Activated naive CD8-positive, alpha-beta T cell treated with anti-CD3 and anti-CD28 coated beads for 36 hours (primary cell): Measurements from ENCODE around the gene RALA. TPM values are rescaled to one million over a fixed set of nuclear protein-coding genes. Genes with fewer than 3 reads are reported as not detected.

ENCODE experiments used
- DNase-seq: peaks from one replicate; pipeline ENCODE4 v3.0.0; 2021
- H3K27ac Mint-ChIP-seq: one replicate; pipeline ENCODE4 v1.8.0; 2022; ENCODE audit warnings: mild to moderate bottlenecking, moderate library complexity, mixed read lengths
- H3K27me3 Mint-ChIP-seq: one replicate; pipeline ENCODE4 v1.8.0; 2022; ENCODE audit warnings: mild to moderate bottlenecking, mixed read lengths
- H3K36me3 Mint-ChIP-seq: one replicate; pipeline ENCODE4 v1.8.0; 2021; ENCODE audit warnings: mild to moderate bottlenecking, mixed read lengths
- H3K4me1 Mint-ChIP-seq: one replicate; pipeline ENCODE4 v1.8.0; 2021; ENCODE audit warnings: mixed read lengths
- H3K4me3 Mint-ChIP-seq: one replicate; pipeline ENCODE4 v1.8.0; 2022; ENCODE audit warnings: mild to moderate bottlenecking, moderate library complexity, mixed read lengths
- H3K9me3 Mint-ChIP-seq: one replicate; pipeline ENCODE4 v1.8.0; 2022; ENCODE audit warnings: mixed read lengths
- total RNA-seq, 2 experiments: library from RNA; stranded (reverse); gene quantifications; one replicate each; pipeline ENCODE4 v1.2.3, GENCODE V29; 2021

RALA gene
- total RNA-seq, 2 experiments from 2014 or later, result 38.0 to 40.6 TPM

DNA sequence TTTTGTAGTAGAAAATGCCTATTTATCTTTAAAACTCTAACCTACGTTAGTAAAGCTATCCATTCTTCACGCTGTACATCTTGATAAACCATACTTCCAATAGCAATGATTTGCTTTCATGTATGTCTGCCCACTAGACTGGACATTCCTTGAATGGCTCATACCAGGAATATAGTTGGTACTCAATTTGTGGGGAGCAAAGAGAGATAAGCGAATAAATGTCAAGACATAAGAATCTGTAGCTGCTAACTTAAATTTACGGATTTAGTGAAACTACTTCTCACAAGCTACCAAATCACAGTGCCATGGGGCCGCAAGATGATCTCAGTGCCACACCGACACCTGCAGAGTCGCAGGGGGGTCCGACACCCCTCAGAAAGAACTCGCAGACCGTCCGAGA lies 763 bp upstream of the RALA start:
- Mint-ChIP-seq H3K27ac (peak overlapping the region; percentile 90), H3K36me3 (peaks cover 11% of the 10 kb centered on the region), H3K9me3 (no peaks in the 10 kb centered on the region), H3K4me1 (peaks cover 38% of the 10 kb centered on the region), H3K4me3 (peak overlapping the region; percentile 83), H3K27me3 (no peaks in the 10 kb centered on the region)
- no peak for DNase-seq

DNA sequence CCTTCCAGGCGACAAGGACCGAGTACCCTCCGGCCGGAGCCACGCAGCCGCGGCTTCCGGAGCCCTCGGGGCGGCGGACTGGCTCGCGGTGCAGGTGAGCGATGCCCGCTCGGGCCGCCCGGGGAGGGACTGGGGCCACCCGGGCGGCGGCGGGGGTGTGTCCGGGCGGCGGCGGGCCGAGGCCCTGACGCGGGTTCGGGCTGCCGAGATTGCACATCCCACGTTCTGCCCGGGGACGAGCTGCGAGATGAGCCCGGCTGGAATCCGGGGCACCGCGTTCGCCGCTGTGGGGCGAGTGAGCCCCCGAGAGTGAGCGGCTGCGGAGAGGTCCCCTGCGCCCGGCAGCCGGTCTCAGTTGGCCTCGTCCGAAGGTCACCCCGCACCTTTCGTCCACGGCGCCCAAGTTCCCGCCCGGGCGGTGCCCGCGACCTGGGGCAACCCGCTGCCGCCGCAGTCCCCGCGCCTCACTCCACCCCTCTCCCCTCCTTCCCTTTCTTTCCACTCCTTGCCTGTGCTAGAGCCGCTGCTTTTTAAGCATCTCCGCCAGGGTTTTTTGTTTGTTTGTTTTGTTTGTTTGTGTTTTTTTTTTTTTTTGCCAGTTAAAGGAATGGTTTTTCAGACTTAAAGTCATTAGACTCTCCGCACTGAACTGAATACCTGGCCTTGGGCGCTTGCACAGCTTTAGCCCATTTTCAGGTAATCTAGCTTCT lies 515 bp downstream of the RALA start:
- Mint-ChIP-seq H3K4me3 (peak overlapping the region; percentile 97), H3K27me3 (no peaks in the 10 kb centered on the region), H3K36me3 (peaks cover 16% of the 10 kb centered on the region), H3K4me1 (peaks cover 45% of the 10 kb centered on the region), H3K9me3 (no peaks in the 10 kb centered on the region), H3K27ac (peak overlapping the region; percentile 90)
- no peak for DNase-seq

DNA sequence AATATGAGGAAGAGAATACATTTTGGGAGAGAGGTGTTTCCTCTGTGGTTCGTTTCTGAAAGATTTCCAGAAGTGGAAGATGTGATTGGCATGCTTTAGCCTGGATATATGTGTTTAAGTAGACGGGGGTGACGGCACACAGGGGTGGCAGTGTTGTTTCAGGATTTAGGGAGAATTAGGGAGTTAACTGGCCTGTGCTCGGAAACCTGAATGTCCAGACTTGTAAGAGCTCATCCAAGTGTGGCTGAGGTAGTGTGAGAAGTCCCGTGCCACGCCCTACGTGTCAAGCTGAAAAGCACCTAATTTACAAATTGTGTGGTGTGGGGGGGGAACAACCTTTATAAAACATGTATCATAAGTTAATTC lies 1.1 kb downstream of the RALA start:
- Mint-ChIP-seq H3K4me1 (peaks cover 47% of the 10 kb centered on the region), H3K4me3 (peak overlapping the region; percentile 97), H3K27ac (peak overlapping the region; percentile 90), H3K27me3 (no peaks in the 10 kb centered on the region), H3K9me3 (no peaks in the 10 kb centered on the region), H3K36me3 (peaks cover 20% of the 10 kb centered on the region)
- DNase-seq, result no peak

GRCh38 chr7:39624935-39625694 lies 1.7 kb downstream of the RALA start:
- Mint-ChIP-seq H3K4me1 (peaks cover 47% of the 10 kb centered on the region), H3K27ac (peak overlapping the region; percentile 13), H3K4me3 (peak overlapping the region; percentile 97), H3K9me3 (no peaks in the 10 kb centered on the region), H3K36me3 (peaks cover 24% of the 10 kb centered on the region), H3K27me3 (no peaks in the 10 kb centered on the region)
- DNase-seq, result no peak

DNA sequence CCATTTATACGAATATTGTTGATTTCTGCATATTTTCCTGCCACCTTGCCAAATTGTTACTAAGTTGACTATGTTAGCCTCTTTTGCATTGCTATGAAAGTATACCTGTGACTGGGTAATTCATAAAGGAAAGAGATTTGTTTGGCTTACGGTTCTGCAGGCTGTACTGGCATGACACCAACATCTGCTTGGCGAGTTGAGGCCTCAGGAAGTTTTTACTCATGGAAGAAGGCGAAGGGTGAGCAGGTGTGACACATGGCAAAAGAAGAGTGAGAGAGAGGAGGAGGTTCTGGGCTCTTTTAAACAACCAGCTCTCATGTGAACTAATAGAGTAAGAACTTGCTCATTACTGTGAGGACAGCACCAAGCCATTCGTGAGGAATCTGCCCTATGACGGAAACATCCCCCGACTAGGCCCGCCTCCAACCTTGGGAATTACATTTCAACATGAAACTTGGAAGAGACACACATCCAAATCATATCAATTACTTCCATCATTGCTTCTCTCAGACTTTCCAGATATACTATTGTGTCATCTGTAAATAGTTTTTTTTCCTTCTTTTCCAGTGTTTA lies 8.4 kb downstream of the RALA start:
- Mint-ChIP-seq H3K9me3 (peaks cover 7% of the 10 kb centered on the region), H3K36me3 (peaks cover 75% of the 10 kb centered on the region), H3K4me1 (peaks cover 71% of the 10 kb centered on the region), H3K27me3 (no peaks in the 10 kb centered on the region), H3K27ac (peak overlapping the region; percentile 43), H3K4me3 (no peak overlapping the region)
- DNase-seq, result no peak

GRCh38 chr7:39633563-39634477 lies 10.4 kb downstream of the RALA start:
- peak overlapping the region; percentile 92 for H3K27ac Mint-ChIP-seq
- peaks cover 83% of the 10 kb centered on the region for H3K36me3 Mint-ChIP-seq
- peak overlapping the region; percentile 40 for H3K4me3 Mint-ChIP-seq
- H3K4me1 Mint-ChIP-seq, result peaks cover 75% of the 10 kb centered on the region
- no peaks in the 10 kb centered on the region for H3K27me3 Mint-ChIP-seq
- peak; percentile 18 for DNase-seq
- peaks cover 7% of the 10 kb centered on the region for H3K9me3 Mint-ChIP-seq

DNA sequence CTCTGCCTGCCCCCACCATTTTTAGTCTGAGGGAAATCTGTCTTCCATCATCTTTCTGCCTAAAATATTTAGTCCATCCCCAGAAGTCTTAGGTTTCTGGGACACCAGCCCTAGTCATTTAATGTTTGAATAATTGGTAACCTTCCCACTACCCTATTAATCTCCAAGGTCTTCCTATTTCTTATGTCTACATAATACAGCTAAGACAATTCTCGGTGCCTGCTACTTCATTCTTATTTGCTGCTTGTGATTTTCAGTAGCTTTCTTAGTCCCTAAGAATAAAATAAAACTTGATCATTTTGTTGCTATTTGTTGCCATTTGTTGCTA lies 11.1 kb downstream of the RALA start:
- peaks cover 85% of the 10 kb centered on the region for H3K36me3 Mint-ChIP-seq
- H3K9me3 Mint-ChIP-seq, result peaks cover 7% of the 10 kb centered on the region
- H3K4me3 Mint-ChIP-seq, result peak overlapping the region; percentile 40
- H3K27ac Mint-ChIP-seq, result peak overlapping the region; percentile 92
- no peak for DNase-seq
- H3K27me3 Mint-ChIP-seq, result no peaks in the 10 kb centered on the region
- peaks cover 78% of the 10 kb centered on the region for H3K4me1 Mint-ChIP-seq

- H3K9me3 Mint-ChIP-seq, result peaks cover 2% of the 10 kb centered on the region
- peak overlapping the region; percentile 59 for H3K27ac Mint-ChIP-seq
- peaks cover 76% of the 10 kb centered on the region for H3K36me3 Mint-ChIP-seq
- DNase-seq, result no peak
- H3K4me3 Mint-ChIP-seq, result no peak overlapping the region
- peaks cover 84% of the 10 kb centered on the region for H3K4me1 Mint-ChIP-seq
- H3K27me3 Mint-ChIP-seq, result no peaks in the 10 kb centered on the region
Measured at GRCh38 chr7:39637400-39637799, 14.0 kb downstream of the RALA start.

DNA sequence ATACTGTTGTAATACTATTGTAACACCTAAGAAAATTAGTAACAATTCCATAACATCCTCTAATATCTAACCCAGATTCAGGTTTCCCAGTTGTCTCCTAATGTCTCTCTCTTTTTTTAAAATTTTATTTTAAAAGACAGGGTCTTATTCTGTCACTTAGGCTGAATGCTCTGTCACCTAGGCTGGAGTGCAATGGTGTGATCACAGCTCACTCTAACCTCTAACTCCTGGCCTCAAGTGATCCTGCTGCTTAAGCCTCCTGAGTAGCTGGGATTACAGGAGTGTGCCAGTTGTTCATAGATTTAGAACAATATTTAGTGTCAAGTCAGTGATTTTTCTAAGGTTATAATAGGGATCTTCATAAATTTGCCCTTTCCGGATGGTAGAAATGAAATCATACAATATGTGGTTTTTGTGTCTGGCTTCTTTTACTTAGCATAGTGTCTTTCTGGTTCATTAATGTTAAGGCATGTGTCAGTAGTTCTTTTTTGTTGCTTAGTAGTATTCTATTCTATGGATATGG lies 14.7 kb downstream of the RALA start:
- no peak for DNase-seq
- peaks cover 86% of the 10 kb centered on the region for H3K4me1 Mint-ChIP-seq
- H3K27me3 Mint-ChIP-seq, result no peaks in the 10 kb centered on the region
- peaks cover 2% of the 10 kb centered on the region for H3K9me3 Mint-ChIP-seq
- no peak overlapping the region for H3K4me3 Mint-ChIP-seq
- peaks cover 71% of the 10 kb centered on the region for H3K36me3 Mint-ChIP-seq
- no peak overlapping the region for H3K27ac Mint-ChIP-seq

- Mint-ChIP-seq H3K4me1 (peaks cover 72% of the 10 kb centered on the region), H3K27ac (no peak overlapping the region), H3K27me3 (no peaks in the 10 kb centered on the region), H3K36me3 (peaks cover 38% of the 10 kb centered on the region), H3K9me3 (no peaks in the 10 kb centered on the region), H3K4me3 (no peak overlapping the region)
- DNase-seq, result no peak
Measured at GRCh38 chr7:39642896-39643295, 19.5 kb downstream of the RALA start.

DNA sequence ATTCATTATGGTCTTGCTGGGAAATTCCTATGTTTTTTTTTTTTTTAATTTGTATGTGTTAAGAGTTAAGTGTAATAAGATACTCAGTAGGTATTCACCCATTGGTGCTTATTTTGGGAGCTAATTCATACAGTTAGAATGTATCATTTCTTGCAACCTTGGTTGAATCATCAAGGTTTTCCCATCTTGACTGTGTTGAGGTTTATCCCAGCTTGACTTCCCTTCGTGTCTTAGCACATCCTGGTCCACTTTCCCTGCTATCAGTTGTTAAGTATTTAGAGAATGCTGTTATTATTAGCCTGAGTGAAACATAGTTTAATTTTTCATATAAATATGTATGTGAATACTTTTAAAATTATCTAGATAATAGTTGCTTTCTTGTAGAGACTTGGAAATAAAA lies 20.8 kb downstream of the RALA start:
- no peak overlapping the region for H3K27ac Mint-ChIP-seq
- peaks cover 69% of the 10 kb centered on the region for H3K4me1 Mint-ChIP-seq
- no peaks in the 10 kb centered on the region for H3K27me3 Mint-ChIP-seq
- DNase-seq, result no peak
- H3K4me3 Mint-ChIP-seq, result no peak overlapping the region
- peaks cover 36% of the 10 kb centered on the region for H3K36me3 Mint-ChIP-seq
- H3K9me3 Mint-ChIP-seq, result no peaks in the 10 kb centered on the region

DNA sequence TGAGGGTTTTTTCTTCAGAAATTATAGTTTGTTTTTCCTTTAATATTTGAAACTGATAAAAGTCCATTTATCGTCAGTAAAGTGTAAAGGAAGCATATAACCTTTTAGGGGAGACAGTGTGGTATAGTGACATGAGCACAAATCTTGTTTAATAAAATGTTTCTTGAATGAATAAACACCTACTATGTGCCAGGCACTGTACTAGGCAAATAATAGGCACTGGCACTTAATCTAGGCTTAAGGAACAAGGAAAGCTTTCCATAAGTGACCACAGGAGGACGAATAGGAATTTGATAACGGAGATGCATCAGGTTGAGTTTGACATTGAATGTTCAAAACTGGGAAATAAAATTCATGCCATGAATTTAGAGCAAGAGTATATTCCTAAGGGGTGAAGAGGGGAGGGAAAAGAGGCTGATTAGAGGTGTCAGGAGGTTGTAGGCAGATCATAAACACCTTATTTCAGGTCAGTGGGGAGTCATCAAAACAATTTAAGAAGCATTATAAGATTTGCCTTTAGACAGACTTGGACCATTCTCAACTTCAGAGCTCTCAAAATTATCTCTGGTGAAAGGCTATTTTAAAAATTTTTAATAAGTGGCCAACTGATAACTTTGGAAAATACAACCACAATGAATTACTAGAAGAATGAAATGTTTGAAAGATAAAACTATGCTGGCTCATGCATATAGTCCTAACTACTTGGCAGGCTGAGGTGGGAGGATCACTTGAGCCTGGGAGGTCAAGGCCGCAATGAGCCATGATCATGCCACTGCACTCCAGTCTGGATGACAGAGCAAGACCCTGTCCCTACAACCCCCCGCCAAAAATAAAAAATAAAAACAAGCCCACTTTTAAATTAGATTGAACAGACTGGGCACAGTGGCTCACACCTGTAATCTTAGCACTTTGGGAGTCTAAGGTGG lies 22.4 kb downstream of the RALA start:
- DNase-seq, result no peak
- no peak overlapping the region for H3K27ac Mint-ChIP-seq
- H3K4me3 Mint-ChIP-seq, result no peak overlapping the region
- no peaks in the 10 kb centered on the region for H3K27me3 Mint-ChIP-seq
- peaks cover 72% of the 10 kb centered on the region for H3K4me1 Mint-ChIP-seq
- no peaks in the 10 kb centered on the region for H3K9me3 Mint-ChIP-seq
- peaks cover 33% of the 10 kb centered on the region for H3K36me3 Mint-ChIP-seq

DNA sequence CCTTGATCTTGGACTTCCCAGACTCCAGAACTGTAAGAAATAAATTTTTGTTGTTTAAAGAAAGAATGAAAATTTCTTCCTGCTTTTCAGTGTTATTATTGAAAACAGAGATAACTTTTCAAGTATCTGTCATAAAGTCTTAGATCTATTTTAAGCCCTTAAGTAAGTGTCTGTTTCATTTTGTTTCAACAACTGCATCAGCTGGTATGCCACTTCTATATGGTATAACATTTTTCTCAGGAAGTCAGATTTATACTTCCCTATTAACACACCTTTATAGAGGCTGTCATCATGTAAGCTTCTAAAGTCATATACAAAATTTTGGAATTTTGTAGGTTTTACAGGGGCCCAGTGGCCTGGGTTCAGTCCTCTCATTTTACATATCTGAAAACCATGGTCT lies 24.4 kb downstream of the RALA start:
- no peak overlapping the region for H3K4me3 Mint-ChIP-seq
- H3K27me3 Mint-ChIP-seq, result no peaks in the 10 kb centered on the region
- H3K36me3 Mint-ChIP-seq, result peaks cover 28% of the 10 kb centered on the region
- peaks cover 57% of the 10 kb centered on the region for H3K4me1 Mint-ChIP-seq
- no peaks in the 10 kb centered on the region for H3K9me3 Mint-ChIP-seq
- no peak for DNase-seq
- no peak overlapping the region for H3K27ac Mint-ChIP-seq

DNA sequence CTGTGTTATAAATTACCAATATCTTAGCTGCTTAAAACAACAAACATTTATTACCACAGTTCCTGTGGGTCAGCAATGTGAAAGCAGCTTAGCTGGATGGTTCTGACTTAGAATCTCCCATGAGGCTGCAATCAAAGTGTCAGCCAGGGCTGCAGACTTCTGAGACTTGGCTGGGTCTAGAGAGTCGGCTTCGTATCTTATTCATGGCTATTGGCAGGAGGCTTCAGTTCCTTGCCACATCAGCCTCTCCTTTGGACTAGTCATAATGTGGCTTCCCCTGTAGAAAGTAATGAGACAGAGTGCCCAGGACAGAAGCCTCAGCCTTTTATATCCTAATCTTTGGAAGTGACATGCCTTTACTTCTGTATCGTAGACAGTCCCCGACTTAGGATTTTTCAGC lies 27.3 kb downstream of the RALA start:
- H3K27ac Mint-ChIP-seq, result no peak overlapping the region
- H3K4me1 Mint-ChIP-seq, result peaks cover 41% of the 10 kb centered on the region
- no peak overlapping the region for H3K4me3 Mint-ChIP-seq
- H3K27me3 Mint-ChIP-seq, result no peaks in the 10 kb centered on the region
- peaks cover 11% of the 10 kb centered on the region for H3K9me3 Mint-ChIP-seq
- no peak for DNase-seq
- H3K36me3 Mint-ChIP-seq, result peaks cover 37% of the 10 kb centered on the region
